Measurements from ENCODE around the gene PTPRU.

PTPRU gene

DNA sequence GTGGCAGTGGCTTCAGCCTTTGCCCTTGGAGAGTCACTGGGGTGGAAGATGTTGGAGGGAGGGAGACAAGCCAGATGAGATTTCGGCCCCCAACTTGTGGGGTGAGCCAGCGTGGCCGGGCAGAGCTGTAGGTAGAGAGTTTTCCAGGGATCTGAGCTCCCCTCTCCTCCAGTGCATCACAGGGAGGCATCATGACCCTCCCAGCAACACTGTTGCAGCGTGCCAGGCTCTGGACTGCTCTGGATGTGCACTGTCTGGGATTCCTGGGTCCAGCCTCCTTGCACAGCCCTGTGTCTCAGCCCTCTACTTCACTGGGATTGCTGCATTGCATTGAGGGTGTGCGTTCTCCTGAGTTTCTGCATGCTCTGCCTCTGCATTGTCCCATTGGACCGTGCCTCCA lies 8.9 kb downstream of the PTPRU start:
- DNase-seq (ENCODE audit: low read depth in 2 of 2), result no peak

DNA sequence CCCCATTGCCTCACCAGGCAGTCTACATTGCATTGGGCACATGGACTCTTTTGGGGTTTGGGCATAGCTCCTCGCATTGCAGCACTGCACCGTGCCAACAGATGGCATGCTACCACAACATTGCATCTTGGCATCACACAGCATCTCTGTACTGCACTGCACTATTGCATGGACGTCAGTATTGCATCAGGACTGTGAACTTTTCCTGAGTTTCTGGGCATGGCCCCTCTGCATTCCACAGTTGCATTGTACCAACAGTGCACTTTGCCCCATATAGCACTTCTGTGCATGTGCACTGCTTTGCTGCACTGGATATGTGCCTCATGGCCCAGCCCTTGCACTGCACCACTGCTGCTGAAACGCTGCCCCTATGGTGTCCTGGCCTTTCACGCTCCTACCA lies 9.6 kb downstream of the PTPRU start:
- DNase-seq (ENCODE audit: low read depth in 2 of 2), result no peak

DNA sequence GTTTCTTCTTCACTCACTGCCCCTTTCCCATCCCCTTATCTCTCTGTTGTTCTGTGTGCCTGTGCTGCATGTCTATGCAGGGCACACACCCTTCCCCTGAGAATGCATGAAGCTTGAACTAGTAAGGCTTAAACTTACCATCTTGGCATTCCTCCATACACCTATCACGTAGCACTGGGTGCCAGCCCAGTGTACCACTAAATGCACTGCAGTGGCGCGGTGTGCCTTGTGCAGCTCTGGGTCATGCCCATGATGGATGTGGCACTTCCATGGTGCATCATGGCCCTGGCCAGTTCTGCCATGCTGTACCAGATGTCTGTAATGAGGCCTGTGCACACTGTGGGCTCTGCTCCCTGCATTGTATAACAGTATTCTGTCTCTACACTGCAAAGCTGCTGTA lies 10.7 kb downstream of the PTPRU start:
- DNase-seq (ENCODE audit: low read depth in 2 of 2), result no peak

DNA sequence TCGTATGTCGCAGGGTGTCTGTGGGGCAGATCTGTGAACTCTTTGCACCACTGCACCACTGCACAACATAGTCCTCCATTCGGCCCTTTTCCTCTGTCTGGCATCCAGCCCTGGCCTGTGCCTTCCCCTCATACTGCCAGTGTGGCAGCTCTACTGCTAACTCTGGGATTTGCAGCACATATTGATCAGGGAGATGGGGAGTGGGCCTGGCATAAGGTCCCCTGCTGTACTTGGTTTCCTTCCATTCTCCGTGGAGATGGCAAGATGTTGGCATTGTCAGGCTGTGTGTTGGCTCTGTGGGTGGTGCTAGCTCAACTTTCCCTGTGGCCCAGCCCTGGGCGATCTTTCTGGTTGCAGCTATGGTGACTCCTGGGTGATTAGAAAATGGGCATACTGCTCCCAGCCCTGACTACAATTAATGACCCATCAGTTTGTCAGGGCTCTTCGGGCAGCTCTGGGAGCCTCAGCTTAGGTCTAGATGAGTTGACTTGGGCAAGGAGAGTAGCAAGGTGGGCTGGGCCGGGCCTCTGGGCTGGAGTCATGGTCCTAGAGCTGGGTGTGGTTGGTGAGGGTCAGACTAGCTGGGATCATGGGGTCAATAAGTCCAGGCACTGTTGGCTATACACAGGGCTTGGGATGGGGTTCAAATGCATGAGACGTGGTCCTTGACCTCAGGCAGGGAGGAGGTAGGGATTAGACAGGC lies 11.4 kb downstream of the PTPRU start:
- DNase-seq (ENCODE audit: low read depth in 2 of 2), result no peak

DNA sequence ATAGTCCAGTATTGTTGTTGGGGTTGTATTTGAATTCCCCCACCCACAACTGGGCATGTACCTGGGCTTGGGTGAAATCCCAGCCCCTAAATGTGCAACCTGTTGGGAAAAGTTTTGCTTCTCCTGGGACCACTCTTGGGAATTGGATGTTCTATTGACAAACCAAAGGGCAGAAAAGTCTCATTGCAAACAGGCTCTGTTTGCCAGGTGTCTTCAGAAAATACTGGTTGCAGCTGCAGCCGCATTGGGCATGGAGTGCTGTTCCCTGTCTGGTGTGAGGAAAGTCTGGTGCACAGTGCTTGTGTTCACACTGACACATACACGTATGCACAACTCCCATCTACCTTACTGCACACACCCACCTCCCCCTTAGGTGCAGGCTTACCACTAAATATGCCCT lies 12.1 kb downstream of the PTPRU start:
- DNase-seq (ENCODE audit: low read depth in 2 of 2), result no peak

DNA sequence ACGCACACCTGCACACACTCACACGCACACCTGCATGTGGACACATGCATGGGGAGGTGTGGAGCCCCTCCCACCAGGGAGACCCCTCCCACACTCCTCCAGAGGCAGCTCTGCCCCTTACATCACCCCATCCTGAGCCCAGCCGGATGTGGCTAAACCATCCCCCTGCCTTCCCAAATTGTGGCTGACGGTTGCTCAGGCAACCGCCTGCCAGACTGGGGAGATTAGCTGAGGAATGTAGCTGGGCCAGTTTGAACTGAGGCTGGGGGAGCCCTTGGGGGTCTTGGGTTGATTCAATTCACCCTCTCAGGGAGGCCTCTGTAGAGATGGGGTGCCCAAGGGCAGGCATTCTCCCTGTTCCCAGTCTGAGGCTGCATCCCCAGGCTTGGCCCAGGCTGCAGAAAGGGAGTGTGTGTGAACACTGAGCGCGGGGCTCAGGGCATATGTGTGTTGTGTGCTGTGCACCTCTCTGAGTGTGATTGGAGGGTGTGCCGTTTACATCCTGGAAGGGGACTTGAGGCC lies 12.9 kb downstream of the PTPRU start:
- no peak for DNase-seq (ENCODE audit: low read depth in 2 of 2)

DNA sequence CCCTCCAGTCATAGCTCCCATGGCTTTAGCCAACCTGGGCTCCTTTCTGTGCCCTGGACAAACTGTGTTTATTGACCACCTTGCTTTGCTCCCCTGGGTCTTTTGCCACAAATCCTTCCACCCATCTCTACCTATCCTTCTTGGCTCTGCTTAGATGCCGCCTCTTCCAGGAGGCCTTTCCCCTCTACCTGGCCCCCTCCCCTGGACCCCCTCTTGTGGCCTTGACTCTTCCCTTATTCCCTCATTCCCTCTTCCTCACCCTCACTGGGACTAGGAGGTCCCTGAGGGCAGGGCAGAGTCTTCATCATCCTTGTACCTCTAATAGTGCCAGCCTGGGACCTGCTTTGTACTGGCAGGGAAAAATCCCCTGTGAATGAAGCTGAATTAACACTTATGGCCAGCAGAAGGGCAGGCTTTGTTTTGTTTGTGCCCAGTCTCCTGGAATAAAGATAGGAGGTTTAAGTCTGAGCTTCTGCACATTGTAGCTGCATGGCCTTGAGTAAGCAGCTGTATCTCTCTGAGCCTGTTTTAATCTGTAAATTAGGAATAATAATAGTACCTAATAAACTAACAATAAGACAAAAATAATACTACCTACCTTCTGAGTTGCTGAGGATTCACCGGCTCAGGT lies 13.7 kb downstream of the PTPRU start:
- DNase-seq (ENCODE audit: low read depth in 2 of 2), result no peak

DNA sequence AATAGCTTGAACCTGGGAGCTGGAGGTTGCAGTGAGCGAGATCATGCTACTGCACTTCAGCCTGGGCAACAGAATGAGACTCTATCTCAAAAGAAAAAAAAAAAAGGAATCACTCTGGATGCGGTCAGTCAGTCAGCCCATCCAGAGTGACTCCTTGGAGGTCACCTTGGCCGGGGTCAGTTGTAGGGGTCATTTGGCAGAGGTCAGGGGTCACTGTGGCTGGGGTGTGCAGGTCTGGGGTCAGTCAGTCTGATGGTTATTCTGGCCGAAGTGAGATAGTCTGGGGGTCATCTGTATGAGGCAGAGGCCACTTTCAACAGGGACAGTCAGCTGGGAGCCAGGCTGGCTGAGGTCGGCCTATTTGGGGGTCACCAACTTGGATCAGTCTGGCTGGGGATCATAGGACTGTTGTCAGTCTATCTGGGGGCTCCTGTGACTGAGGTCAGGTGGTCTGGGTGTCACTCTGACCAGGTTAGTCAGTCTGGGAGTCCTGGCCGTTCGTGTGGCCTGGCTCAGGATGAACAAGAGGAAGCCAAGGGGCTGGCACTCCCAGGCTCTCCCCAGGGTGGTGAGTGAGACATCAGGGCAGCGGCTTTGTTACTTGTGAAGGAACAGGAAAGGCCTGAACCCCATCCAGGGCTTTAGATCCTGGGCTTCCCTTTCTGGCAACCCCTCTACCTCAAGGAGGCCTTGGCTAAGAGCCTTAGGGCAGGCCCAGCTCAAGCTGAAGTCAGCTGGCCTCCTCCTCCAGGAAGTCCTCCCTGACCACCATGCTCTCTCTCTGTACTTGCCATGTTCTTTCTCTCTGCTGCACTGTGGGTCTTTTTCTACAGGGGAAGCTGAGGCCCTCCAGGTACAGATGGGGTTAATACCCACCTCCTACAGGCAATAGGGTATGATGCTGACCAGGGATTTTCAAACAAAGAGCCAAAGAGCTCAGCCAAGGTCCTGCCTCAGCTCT lies 15.1 kb downstream of the PTPRU start:
- no peak for DNase-seq (ENCODE audit: low read depth in 2 of 2)

DNA sequence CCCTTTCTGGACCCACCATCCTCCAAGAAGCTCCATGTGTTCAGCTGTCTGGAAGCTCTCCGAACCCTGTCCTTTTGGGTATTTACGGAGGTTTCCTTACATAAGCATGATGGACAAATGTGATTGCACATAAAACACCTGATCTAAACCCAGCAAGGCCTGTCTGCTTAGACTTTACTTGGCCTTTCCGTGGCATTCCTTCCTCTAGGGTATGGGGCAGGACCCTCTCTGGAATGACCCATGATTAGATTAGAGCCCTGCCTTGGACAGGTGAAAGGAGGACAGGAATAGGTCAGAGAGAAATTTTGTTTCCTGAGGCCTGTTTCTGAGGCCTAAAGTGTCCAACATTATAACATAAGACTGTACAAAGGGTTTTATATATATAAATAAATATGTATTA lies 16.9 kb downstream of the PTPRU start:
- no peak for DNase-seq (ENCODE audit: low read depth in 2 of 2)

DNA sequence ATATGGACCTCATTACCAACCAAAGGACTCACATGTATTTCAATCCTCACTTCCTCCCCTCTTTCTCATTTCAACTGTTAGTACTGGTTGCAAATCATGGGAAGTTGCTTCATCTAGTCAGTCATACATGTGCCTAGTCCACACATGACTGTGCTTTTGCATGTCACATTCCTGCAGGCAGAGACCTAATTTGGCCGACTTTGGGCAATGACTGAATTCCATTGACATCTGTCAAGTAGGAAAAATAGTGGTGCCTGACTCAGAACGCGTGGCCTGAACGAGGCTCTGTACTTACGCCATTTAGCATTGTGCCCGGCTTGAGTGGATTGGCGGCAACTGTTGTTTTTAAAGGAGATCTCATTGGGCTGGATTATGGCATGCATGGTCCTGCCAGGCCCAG lies 18.0 kb downstream of the PTPRU start:
- DNase-seq (ENCODE audit: low read depth in 2 of 2), result no peak

DNA sequence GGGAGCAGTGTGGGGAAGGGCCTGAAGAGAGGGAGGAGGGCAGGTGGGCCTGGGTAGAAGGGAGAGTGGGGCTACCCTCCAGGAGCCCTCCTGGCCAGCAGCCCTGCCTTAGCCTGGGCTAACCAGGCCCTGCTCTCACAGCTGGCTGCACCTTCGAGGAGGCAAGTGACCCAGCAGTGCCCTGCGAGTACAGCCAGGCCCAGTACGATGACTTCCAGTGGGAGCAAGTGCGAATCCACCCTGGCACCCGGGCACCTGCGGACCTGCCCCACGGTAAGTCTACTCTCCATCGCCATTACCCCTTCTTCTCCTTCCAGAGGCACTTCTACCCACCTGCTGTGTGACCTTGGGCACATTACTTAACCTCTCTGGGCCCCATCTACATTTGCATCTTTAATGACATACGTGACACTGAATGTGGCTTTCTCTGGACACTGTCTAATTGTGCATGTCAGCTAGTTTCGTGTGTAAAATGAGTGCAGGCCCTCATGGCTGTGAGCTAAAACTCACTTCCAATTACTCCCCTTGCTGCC lies 18.9 kb downstream of the PTPRU start:
- DNase-seq (ENCODE audit: low read depth in 2 of 2), result no peak

DNA sequence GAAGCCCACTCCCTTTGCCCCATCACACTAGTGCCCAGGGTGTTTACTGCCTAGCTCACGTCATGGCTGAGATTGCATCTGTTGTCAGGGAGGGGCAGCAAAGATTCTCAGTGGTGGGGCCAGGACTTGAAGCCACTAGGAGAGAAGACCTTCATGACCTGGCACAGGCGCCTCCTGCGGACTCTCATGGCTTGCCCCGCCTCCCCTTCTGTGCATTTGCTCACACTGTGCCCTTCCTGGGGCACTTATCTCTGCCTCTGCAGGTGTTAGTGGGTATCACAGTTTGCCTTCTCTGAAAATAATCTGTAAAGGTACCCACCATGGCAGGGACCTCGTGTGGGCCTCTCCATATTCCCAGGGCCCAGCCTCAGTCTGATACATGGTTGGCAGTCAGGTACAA lies 20.1 kb downstream of the PTPRU start:
- DNase-seq (ENCODE audit: low read depth in 2 of 2), result no peak

DNA sequence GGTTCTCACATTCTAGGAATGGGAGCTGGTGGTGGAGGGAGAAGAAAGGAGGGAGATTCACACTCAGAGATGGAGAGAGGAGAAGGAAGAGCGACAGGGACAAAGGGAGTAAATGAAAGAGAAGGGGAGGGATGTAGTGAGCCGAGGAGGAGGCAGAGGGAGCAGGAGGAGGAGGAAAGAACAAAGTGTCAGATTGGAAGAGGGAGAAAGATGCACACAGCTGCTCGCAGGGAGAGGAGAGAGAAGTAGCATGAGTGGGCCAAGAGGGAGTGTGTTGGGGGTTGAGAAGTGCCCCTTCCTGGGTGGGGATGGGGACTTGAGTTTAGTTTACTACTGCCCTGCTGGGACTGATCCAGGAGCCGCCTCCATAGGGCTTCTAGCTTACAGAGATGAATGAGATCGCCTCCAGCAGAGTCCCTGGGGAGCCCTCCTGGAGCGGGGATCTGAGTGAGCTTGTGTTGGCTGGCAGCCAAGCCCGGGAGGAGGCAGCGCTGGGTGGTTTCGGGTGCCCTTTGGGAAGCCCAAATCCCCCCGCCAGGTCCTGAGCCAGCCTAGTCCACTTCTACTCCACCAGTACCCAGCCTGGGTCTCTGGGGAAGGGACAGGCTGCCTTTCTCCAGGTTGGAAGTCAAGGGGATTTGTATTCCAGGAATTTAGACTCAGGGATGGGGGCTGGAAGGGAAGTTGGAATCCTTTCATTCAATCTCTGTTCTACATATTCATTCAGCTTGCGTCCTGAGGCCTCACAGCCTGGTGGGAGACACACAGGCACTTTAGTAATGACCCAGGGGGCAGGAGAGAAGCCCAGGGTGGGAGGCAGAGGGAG lies 20.9 kb downstream of the PTPRU start:
- DNase-seq (ENCODE audit: low read depth in 2 of 2), result no peak

DNA sequence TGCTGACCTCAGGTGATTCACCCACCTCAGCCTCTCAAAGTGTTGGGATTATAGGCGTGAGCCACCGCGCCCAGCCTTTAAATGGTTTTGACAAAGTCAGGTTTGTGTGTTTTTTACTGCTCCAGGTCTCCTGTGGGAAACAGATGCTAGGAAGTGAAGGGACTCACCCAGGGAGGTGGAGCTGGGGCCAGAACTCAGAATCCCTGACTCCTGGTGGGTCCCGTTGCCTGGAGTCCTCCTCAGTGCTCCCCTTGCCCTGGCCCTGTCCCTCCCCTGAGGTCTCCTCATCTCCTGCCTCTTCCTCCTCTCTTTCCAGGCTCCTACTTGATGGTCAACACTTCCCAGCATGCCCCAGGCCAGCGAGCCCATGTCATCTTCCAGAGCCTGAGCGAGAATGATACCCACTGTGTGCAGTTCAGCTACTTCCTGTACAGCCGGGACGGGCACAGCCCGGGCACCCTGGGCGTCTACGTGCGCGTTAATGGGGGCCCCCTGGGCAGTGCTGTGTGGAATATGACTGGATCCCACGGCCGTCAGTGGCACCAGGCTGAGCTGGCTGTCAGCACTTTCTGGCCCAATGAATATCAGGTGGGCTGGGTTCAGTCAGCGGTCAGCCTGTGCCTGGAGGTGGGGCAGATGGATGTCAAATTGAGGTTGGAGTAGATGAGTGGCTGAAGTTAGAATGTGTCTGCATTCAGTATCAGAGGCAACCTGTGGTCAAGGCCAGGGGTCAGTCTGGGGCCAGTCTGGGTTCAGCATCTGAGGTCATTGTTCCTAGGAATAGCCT lies 22.1 kb downstream of the PTPRU start:
- DNase-seq (ENCODE audit: low read depth in 2 of 2), result no peak

DNA sequence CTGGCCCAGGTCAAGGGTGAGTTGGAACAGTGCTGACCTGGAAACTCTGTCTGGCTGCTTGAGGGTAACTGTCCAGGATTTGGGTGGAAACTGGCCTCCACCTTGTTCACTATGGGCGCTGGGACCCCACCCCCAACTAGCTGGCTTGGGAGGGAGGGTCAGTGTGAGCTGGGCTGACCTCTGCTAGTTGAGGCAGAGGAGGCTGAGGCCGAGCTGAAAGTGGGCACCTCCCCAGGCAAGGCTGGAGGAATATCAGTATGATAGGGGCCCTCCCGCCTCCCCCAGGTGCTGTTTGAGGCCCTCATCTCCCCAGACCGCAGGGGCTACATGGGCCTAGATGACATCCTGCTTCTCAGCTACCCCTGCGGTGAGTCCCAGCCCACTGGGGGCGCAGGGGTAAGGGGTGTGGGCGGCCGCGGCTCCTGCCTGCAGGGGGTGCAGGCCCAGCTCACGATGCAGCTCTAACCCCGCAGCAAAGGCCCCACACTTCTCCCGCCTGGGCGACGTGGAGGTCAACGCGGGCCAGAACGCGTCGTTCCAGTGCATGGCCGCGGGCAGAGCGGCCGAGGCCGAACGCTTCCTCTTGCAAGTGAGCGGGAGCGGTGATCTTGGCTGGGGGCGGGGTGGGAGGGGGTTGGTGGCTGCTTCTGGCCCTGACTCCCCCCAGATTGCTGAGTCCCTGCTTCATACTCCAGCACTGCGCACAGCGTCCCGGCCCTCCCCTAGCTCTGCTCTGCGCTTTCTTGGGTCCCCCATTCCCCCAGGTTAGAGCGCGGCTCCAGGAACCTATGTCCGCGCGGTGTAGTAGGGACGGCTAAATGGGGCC lies 22.9 kb downstream of the PTPRU start:
- no peak for DNase-seq (ENCODE audit: low read depth in 2 of 2)

DNA sequence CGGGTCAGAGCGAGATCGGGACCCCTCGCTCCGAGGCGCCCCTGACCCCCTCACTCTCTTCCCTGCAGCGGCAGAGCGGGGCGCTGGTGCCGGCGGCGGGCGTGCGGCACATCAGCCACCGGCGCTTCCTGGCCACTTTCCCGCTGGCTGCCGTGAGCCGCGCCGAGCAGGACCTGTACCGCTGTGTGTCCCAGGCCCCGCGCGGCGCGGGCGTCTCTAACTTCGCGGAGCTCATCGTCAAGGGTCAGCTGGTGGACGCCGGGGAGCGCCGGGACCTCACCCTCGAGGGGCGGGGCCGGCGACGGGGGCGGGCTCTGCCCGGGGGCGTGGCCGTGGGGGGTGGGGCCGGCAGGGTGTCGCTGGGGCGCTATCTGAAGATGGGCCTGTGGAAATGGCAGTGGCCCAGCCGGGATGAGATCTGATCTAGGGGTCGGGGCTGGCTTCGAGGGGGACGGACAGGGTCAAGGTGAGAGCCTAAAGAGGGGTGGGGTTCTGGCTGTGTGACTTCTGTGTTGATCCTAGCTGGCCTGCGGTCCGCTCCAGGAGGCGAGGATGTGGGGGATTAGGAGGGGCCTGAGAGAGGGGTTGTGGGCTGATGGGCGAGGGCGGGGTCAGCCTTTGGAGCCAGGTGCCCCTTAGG lies 23.6 kb downstream of the PTPRU start:
- DNase-seq (ENCODE audit: low read depth in 2 of 2), result peak in 1 of 2 donors; percentile 43

DNA sequence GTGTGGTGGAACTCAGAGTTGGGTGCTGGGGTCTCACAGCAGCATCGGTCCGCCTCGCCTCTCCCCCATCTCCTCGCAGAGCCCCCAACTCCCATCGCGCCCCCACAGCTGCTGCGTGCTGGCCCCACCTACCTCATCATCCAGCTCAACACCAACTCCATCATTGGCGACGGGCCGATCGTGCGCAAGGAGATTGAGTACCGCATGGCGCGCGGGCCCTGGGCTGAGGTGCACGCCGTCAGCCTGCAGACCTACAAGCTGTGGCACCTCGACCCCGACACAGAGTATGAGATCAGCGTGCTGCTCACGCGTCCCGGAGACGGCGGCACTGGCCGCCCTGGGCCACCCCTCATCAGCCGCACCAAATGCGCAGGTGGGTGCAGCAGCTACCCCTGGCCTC lies 24.2 kb downstream of the PTPRU start:
- no peak for DNase-seq (ENCODE audit: low read depth in 2 of 2)

DNA sequence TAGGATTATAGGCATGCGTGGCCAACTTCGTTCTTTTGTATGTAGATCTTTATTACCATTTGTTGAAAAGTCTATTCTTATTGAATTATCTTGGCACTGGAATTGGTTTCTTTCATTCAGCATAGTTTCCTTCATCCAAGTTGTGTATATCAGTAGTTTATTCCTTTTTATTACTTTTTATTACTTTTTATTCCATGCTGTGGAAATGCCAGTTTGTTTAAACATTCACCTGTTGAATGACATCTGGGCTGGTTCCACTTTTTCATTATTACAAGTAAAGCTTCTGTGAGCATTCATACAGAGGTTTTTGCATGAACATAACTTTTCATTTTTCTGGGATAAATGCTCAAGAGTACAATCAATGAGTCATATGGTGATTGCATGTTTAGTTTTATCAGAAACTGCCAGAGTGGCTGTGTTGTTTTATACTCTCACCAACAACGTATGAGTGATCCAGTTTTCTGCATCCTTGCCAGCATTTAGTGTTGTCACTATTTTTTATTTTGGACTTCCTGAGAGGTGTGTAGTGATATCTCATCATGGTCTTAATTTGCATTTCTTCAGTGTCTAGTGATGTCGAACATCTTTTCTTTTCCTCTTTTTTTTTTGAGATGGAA lies 28.6 kb downstream of the PTPRU start:
- no peak for DNase-seq (ENCODE audit: low read depth in 2 of 2)

DNA sequence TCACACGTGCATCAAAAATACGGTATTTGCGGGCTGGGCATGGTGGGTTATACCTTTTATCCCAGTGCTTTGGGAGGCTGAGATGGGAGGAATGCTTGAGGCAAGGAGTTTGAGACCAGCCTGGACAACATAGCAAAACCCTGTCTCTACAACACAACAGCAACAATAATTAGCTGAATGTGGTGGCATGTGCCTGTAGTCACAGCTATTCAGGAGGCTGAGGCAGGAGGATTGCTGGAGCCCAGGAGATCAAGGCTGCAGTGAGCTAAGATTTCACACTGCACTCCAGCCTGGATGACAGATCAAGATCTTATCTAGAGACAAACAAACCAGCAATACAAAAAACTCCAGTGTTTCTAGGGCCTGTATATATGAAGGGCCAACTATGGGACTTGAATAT lies 30.6 kb downstream of the PTPRU start:
- no peak for DNase-seq (ENCODE audit: low read depth in 2 of 2)
